ENCODE measurements around the gene SMIM21.

SMIM21 gene

GRCh38 chr18:75433098-75433497 lies 5.6 kb upstream of the SMIM21 start:
- DNase-seq (ENCODE audit: low read depth), result no peak
- TF ChIP-seq CTCF (conservative IDR thresholded peaks at IDR 0.05; ENCODE audit: control insufficient read depth, insufficient read depth, low read depth, low read length), result no peak
- no peak overlapping the region for H3K4me3 ChIP-seq (ENCODE audit: control insufficient read depth, low read depth, low read length)

- no peak overlapping the region for H3K4me3 ChIP-seq (ENCODE audit: control insufficient read depth, low read depth, low read length)
- TF ChIP-seq CTCF (conservative IDR thresholded peaks at IDR 0.05; ENCODE audit: control insufficient read depth, insufficient read depth, low read depth, low read length), result no peak
- DNase-seq (ENCODE audit: low read depth), result peak; percentile 57
Observed at GRCh38 chr18:75429975-75430374, 2.5 kb upstream of the SMIM21 start.

- no peak overlapping the region for H3K4me3 ChIP-seq (ENCODE audit: control insufficient read depth, low read depth, low read length)
- DNase-seq (ENCODE audit: low read depth), result no peak
- no peak for TF ChIP-seq CTCF (conservative IDR thresholded peaks at IDR 0.05; ENCODE audit: control insufficient read depth, insufficient read depth, low read depth, low read length)
Observed at GRCh38 chr18:75428490-75428889, 987 bp upstream of the SMIM21 start.

GRCh38 chr18:75422341-75422910 lies 5.1 kb downstream of the SMIM21 start:
- no peak for TF ChIP-seq CTCF (conservative IDR thresholded peaks at IDR 0.05; ENCODE audit: control insufficient read depth, insufficient read depth, low read depth, low read length)
- no peak overlapping the region for H3K4me3 ChIP-seq (ENCODE audit: control insufficient read depth, low read depth, low read length)
- peak; percentile 76 for DNase-seq (ENCODE audit: low read depth)

GRCh38 chr18:75421656-75422055 lies 5.8 kb downstream of the SMIM21 start:
- no peak for DNase-seq (ENCODE audit: low read depth)

GRCh38 chr18:75418293-75419005 lies 9.1 kb downstream of the SMIM21 start:
- no peak for DNase-seq (ENCODE audit: low read depth)
- no peak overlapping the region for H3K4me3 ChIP-seq (ENCODE audit: control insufficient read depth, low read depth, low read length)
- TF ChIP-seq CTCF (conservative IDR thresholded peaks at IDR 0.05; ENCODE audit: control insufficient read depth, insufficient read depth, low read depth, low read length), result no peak

More at GRCh38 chr18:75421656-75422055, 5.8 kb downstream of the SMIM21 start:
- H3K4me3 ChIP-seq (ENCODE audit: control insufficient read depth, low read depth, low read length), result no peak overlapping the region
- TF ChIP-seq CTCF (conservative IDR thresholded peaks at IDR 0.05; ENCODE audit: control insufficient read depth, insufficient read depth, low read depth, low read length), result no peak

Data from fibroblast of mammary gland (primary cell).